HEK293 (cell line): ENCODE measurements around the gene DLL4.

Experiments
- BCL6B ChIP-seq: fragments of 450-650 bp; formaldehyde crosslinking; IDR thresholded peaks from 2 replicates; pipeline ENCODE4 v1.5.1; 2017; ENCODE audit warnings: missing biosample characterization, missing genetic modification characterization
- CTCF ChIP-seq: fragments of 450-650 bp; formaldehyde crosslinking; IDR thresholded peaks from 2 replicates; pipeline ENCODE4 v1.5.1; 2016; ENCODE audit warnings: missing biosample characterization, missing genetic modification characterization
- IKZF3 ChIP-seq: fragments of 450-650 bp; IDR thresholded peaks from 2 replicates; pipeline ENCODE4 v1.5.0; 2018; ENCODE audit warnings: missing biosample characterization, mild to moderate bottlenecking, missing genetic modification characterization, moderate library complexity
- KLF1 ChIP-seq: fragments of 450-650 bp; formaldehyde crosslinking; IDR thresholded peaks from 2 replicates; pipeline ENCODE4 v1.5.1; 2016; ENCODE audit warnings: missing biosample characterization, missing genetic modification characterization
- KLF17 ChIP-seq: fragments of 450-650 bp; formaldehyde crosslinking; IDR thresholded peaks from 2 replicates; pipeline ENCODE4 v1.5.1; 2016; ENCODE audit warnings: missing biosample characterization, missing genetic modification characterization
- KLF9 ChIP-seq: fragments of 450-650 bp; formaldehyde crosslinking; IDR thresholded peaks from 2 replicates; pipeline ENCODE4 v1.5.1; 2016; ENCODE audit warnings: missing biosample characterization, missing genetic modification characterization, low read depth
- RBAK ChIP-seq: fragments of 450-650 bp; formaldehyde crosslinking; IDR thresholded peaks from 2 replicates; pipeline ENCODE4 v1.5.1; 2016; ENCODE audit warnings: missing biosample characterization, missing genetic modification characterization
- TRIM28 ChIP-seq: IDR thresholded peaks from 2 replicates; pipeline ENCODE4 v1.6.1; 2011; ENCODE audit warnings: low read length, control low read depth, borderline replicate concordance
- WT1 ChIP-seq: fragments of 450-650 bp; formaldehyde crosslinking; IDR thresholded peaks from 2 replicates; pipeline ENCODE4 v1.5.1; 2016; ENCODE audit warnings: missing biosample characterization, missing genetic modification characterization
- YY1 ChIP-seq: fragments of 450-650 bp; formaldehyde crosslinking; IDR thresholded peaks from 2 replicates; pipeline ENCODE4 v1.5.1; 2018; ENCODE audit warnings: missing biosample characterization, missing genetic modification characterization
- ZBTB17 ChIP-seq: fragments of 450-650 bp; formaldehyde crosslinking; IDR thresholded peaks from 2 replicates; pipeline ENCODE4 v1.5.1; 2016; ENCODE audit warnings: missing biosample characterization, missing genetic modification characterization
- ZBTB20 ChIP-seq: fragments of 450-650 bp; formaldehyde crosslinking; IDR thresholded peaks from 2 replicates; pipeline ENCODE4 v1.5.1; 2016; ENCODE audit warnings: missing biosample characterization, missing genetic modification characterization
- ZBTB49 ChIP-seq: fragments of 450-650 bp; formaldehyde crosslinking; IDR thresholded peaks from 2 replicates; pipeline ENCODE4 v1.5.1; 2016; ENCODE audit warnings: missing biosample characterization, missing genetic modification characterization, low read depth
- ZBTB8A ChIP-seq: fragments of 450-650 bp; formaldehyde crosslinking; IDR thresholded peaks from 2 replicates; pipeline ENCODE4 v1.5.1; 2016; ENCODE audit warnings: missing biosample characterization, missing genetic modification characterization
- ZFP69B ChIP-seq: fragments of 450-650 bp; formaldehyde crosslinking; IDR thresholded peaks from 2 replicates; pipeline ENCODE4 v1.5.1; 2016; ENCODE audit warnings: missing biosample characterization, missing genetic modification characterization
- ZNF112 ChIP-seq: fragments of 450-650 bp; formaldehyde crosslinking; IDR thresholded peaks from 2 replicates; pipeline ENCODE4 v1.5.0; 2017; ENCODE audit warnings: missing biosample characterization, missing genetic modification characterization
- ZNF175 ChIP-seq: fragments of 450-650 bp; formaldehyde crosslinking; IDR thresholded peaks from 2 replicates; pipeline ENCODE4 v1.5.1; 2016; ENCODE audit warnings: missing biosample characterization, missing genetic modification characterization
- ZNF23 ChIP-seq: fragments of 450-650 bp; formaldehyde crosslinking; IDR thresholded peaks from 2 replicates; pipeline ENCODE4 v1.5.1; 2016; ENCODE audit warnings: missing biosample characterization, missing genetic modification characterization, borderline replicate concordance
- ZNF266 ChIP-seq: fragments of 450-650 bp; formaldehyde crosslinking; IDR thresholded peaks from 2 replicates; pipeline ENCODE4 v1.5.1; 2016; ENCODE audit warnings: missing biosample characterization, missing genetic modification characterization, low read depth
- ZNF274 ChIP-seq, 2 experiments: fragments of 200-500 bp in 1 of 2; fragments of 450-650 bp in 1 of 2; sonication (Bioruptor generic) in 1 of 2; formaldehyde crosslinking in 1 of 2; IDR thresholded peaks; 2 replicates each; pipeline versions ENCODE4 v1.5.1 to v1.6.1; 2014 to 2016; ENCODE audit warnings: borderline replicate concordance in 1 of 2, inconsistent platforms in 1 of 2, low read length in 1 of 2, missing biosample characterization in 1 of 2, missing genetic modification characterization in 1 of 2
- ZNF423 ChIP-seq: fragments of 450-650 bp; formaldehyde crosslinking; IDR thresholded peaks from 2 replicates; pipeline ENCODE4 v1.5.1; 2016; ENCODE audit warnings: missing biosample characterization, missing genetic modification characterization
- ZNF488 ChIP-seq: fragments of 450-650 bp; formaldehyde crosslinking; IDR thresholded peaks from 2 replicates; pipeline ENCODE4 v1.5.1; 2016; ENCODE audit warnings: missing biosample characterization, missing genetic modification characterization
- ZNF514 ChIP-seq: fragments of 450-650 bp; formaldehyde crosslinking; IDR thresholded peaks from 2 replicates; pipeline ENCODE4 v1.5.1; 2016; ENCODE audit warnings: missing biosample characterization, missing genetic modification characterization
- ZNF521 ChIP-seq: fragments of 450-650 bp; formaldehyde crosslinking; IDR thresholded peaks from 2 replicates; pipeline ENCODE4 v1.5.1; 2017; ENCODE audit warnings: missing biosample characterization, mild to moderate bottlenecking, missing genetic modification characterization
- ZNF555 ChIP-seq: fragments of 450-650 bp; formaldehyde crosslinking; conservative IDR thresholded peaks from 2 replicates; pipeline ENCODE4 v1.5.1; 2017; ENCODE audit warnings: missing biosample characterization, mild to moderate bottlenecking, missing genetic modification characterization, inconsistent platforms
- ZNF580 ChIP-seq: fragments of 450-650 bp; formaldehyde crosslinking; IDR thresholded peaks from 2 replicates; pipeline ENCODE4 v1.5.1; 2016; ENCODE audit warnings: missing biosample characterization, missing genetic modification characterization
- ZNF629 ChIP-seq: fragments of 450-650 bp; formaldehyde crosslinking; IDR thresholded peaks from 2 replicates; pipeline ENCODE4 v1.5.1; 2017; ENCODE audit warnings: missing biosample characterization, missing genetic modification characterization
- ZNF837 ChIP-seq: fragments of 450-650 bp; formaldehyde crosslinking; IDR thresholded peaks from 2 replicates; pipeline ENCODE4 v1.5.1; 2016; ENCODE audit warnings: missing biosample characterization, missing genetic modification characterization
- ZSCAN23 ChIP-seq: fragments of 450-650 bp; formaldehyde crosslinking; IDR thresholded peaks from 2 replicates; pipeline ENCODE4 v1.5.1; 2016; ENCODE audit warnings: missing biosample characterization, missing genetic modification characterization
- TF ChIP-seq, protein P1 (sequence below): fragments of 450-650 bp; formaldehyde crosslinking; IDR thresholded peaks from 2 replicates; pipeline ENCODE4 v1.5.1; 2017; ENCODE audit warnings: missing biosample characterization, missing genetic modification characterization

DLL4 gene

GRCh38 chr15:40928821-40929659 lies at the start of gene DLL4 (continued):
- no peak for TF ChIP-seq BCL6B (tag by site-specific recombination)
- TF ChIP-seq ZNF175: no peak
- no peak for TF ChIP-seq ZNF112 (tag by site-specific recombination)
- no peak for TF ChIP-seq IKZF3 (tag by site-specific recombination)
- TF ChIP-seq ZBTB20 (tag by site-specific recombination): peak; percentile 35; the same call in 1 of the 2 replicates
- peak; percentile 6 for TF ChIP-seq KLF1 (tag by site-specific recombination)
- no peak; the same call in 1 of the 2 replicates for TF ChIP-seq KLF17 (tag by site-specific recombination)
- TF ChIP-seq WT1: 0 out of 2 replicates have a peak, but pooled peaks have one; percentile 18
- TF ChIP-seq, protein P1, sequence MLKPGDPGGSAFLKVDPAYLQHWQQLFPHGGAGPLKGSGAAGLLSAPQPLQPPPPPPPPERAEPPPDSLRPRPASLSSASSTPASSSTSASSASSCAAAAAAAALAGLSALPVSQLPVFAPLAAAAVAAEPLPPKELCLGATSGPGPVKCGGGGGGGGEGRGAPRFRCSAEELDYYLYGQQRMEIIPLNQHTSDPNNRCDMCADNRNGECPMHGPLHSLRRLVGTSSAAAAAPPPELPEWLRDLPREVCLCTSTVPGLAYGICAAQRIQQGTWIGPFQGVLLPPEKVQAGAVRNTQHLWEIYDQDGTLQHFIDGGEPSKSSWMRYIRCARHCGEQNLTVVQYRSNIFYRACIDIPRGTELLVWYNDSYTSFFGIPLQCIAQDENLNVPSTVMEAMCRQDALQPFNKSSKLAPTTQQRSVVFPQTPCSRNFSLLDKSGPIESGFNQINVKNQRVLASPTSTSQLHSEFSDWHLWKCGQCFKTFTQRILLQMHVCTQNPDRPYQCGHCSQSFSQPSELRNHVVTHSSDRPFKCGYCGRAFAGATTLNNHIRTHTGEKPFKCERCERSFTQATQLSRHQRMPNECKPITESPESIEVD: no peak
- TF ChIP-seq ZSCAN23 (tag by site-specific recombination): no peak
- TF ChIP-seq ZNF837: no peak
- no peak for TF ChIP-seq ZNF521 (tag by site-specific recombination)
- TF ChIP-seq ZFP69B (tag by site-specific recombination): no peak; the same call in 1 of the 2 replicates
- TF ChIP-seq RBAK: no peak
- no peak for TF ChIP-seq ZNF23 (tag by site-specific recombination)
- no peak for TF ChIP-seq ZNF488 (tag by site-specific recombination)
- no peak for TF ChIP-seq ZNF266
- TF ChIP-seq TRIM28: no peak
- no peak for TF ChIP-seq ZNF514 (tag by site-specific recombination)
- TF ChIP-seq ZNF580 (tag by site-specific recombination): no peak
- TF ChIP-seq KLF9 (tag by site-specific recombination): peak; percentile 83
- peak; percentile 78; the same call in 1 of the 2 replicates for TF ChIP-seq ZBTB8A (tag by site-specific recombination)
- TF ChIP-seq ZNF274 (IDR thresholded peaks at IDR 0.05; ENCODE audit: low read length): no peak
- no peak for TF ChIP-seq ZNF274 (tag by site-specific recombination; IDR thresholded peaks at IDR 0.05; ENCODE audit: borderline replicate concordance)
- no peak for TF ChIP-seq ZNF629 (tag by site-specific recombination)
- TF ChIP-seq ZNF423: no peak
- no peak for TF ChIP-seq ZBTB49
- TF ChIP-seq CTCF (tag by site-specific recombination): no peak; the same call in 1 of the 2 replicates
- peak; percentile 41 for TF ChIP-seq ZBTB17 (tag by site-specific recombination)
- TF ChIP-seq ZNF555 (tag by site-specific recombination): no peak
- TF ChIP-seq YY1 (tag by site-specific recombination): no peak
